Endothelial cell of umbilical vein (primary cell): ENCODE results near the gene KIF1B.

Experiments used
- EZH2 ChIP-seq: IDR thresholded peaks from 2 replicates; pipeline ENCODE4 v1.6.1; 2012; ENCODE audit warnings: borderline replicate concordance, low read depth, mild to moderate bottlenecking, moderate library complexity, low read length, inconsistent platforms; ENCODE audit not compliant: severe bottlenecking
- POLR2A ChIP-seq: IDR thresholded peaks from 2 replicates; pipeline ENCODE4 v1.6.1; 2012; ENCODE audit warnings: low read depth, mild to moderate bottlenecking, control low read depth, low read length

- no peak for TF ChIP-seq POLR2A
- TF ChIP-seq EZH2, result no peak
Observed at GRCh38 chr1:10171995-10172669, 38.2 kb upstream of the KIF1B start.
